Body of pancreas (tissue), 4 donors: ENCODE results near the gene USP2. TPM values are rescaled to one million over a fixed set of nuclear protein-coding genes. Genes with fewer than 3 reads are reported as not detected.

Experiments
- ATAC-seq: fragments of 150-250 bp; one replicate; pipeline ENCODE4 v1.9.1; 2016
- DNase-seq, 4 donors: peaks; one replicate each; pipeline ENCODE4 v3.0.0-alpha.2; 2019
- H3K27ac ChIP-seq, 4 donors: fragments of 200-600 bp; sonication (generic); 1 replicate in 3 of 4; 2 replicates in 1 of 4; pipeline versions ENCODE4 v1.5.1 to v1.6.1; 2016 to 2019; ENCODE audit warnings: mild to moderate bottlenecking in 1 of 4, mixed read lengths in 1 of 4, moderate library complexity in 1 of 4
- H3K27me3 ChIP-seq, 2 donors: fragments of 200-600 bp; sonication (generic); one replicate each; pipeline ENCODE4 v1.6.0; 2016; ENCODE audit warnings: mild to moderate bottlenecking in 1 of 2
- H3K36me3 ChIP-seq, 2 donors: fragments of 200-600 bp; sonication (generic); replicated peaks in 1 of 2; 2 replicates each; pipeline ENCODE4 v1.5.1; 2016; ENCODE audit warnings: low read depth in 2 of 2; ENCODE audit not compliant: insufficient read depth in 1 of 2
- H3K4me1 ChIP-seq: fragments of 200-600 bp; sonication (generic); one replicate; pipeline ENCODE4 v1.6.0; 2016
- H3K4me3 ChIP-seq, 2 donors: fragments of 200-600 bp; sonication (generic); 1 replicate in 1 of 2; 2 replicates in 1 of 2; pipeline ENCODE4 v1.5.1; 2016 to 2019
- H3K9me3 ChIP-seq, 3 donors: fragments of 200-600 bp; sonication (generic); 1 replicate in 2 of 3; 2 replicates in 1 of 3; pipeline ENCODE4 v1.5.1; 2016
- CTCF ChIP-seq, 7 experiments: fragments of 450-650 bp in 4 of 7; fragments of 200-600 bp in 3 of 7; sonication (generic) in 3 of 7; IDR thresholded peaks; one replicate each; pipeline ENCODE4 v1.5.1; 2016 to 2019; ENCODE audit warnings: antibody characterized with exemption in 7 of 7
- POLR2A ChIP-seq, 3 donors: fragments of 450-650 bp; IDR thresholded peaks; one replicate each; pipeline ENCODE4 v1.6.1; 2016; ENCODE audit warnings: antibody characterized with exemption in 3 of 3, mild to moderate bottlenecking in 2 of 3
- WGBS, 2 donors: methylation state at CpG; one replicate each; pipeline ENCODE4 v1.1.5; 2017; 5-methylcytosine and 5-hydroxymethylcytosine counted together
- intact Hi-C: fragments of 100-400 bp; cut with DNase I; formaldehyde crosslinking; loops from one replicate; pipeline ENCODE4 v1.15.1; 2023
- total RNA-seq, 2 donors: library from RNA; depleted of rRNA; stranded (reverse); fragments of >200 nt; gene quantifications; one replicate each; pipeline ENCODE4 v1.1.0, GENCODE V29; 2016

Gene USP2
- total RNA-seq, 2 donors from 2014 or later: 3.9 to 19.4 TPM

DNA sequence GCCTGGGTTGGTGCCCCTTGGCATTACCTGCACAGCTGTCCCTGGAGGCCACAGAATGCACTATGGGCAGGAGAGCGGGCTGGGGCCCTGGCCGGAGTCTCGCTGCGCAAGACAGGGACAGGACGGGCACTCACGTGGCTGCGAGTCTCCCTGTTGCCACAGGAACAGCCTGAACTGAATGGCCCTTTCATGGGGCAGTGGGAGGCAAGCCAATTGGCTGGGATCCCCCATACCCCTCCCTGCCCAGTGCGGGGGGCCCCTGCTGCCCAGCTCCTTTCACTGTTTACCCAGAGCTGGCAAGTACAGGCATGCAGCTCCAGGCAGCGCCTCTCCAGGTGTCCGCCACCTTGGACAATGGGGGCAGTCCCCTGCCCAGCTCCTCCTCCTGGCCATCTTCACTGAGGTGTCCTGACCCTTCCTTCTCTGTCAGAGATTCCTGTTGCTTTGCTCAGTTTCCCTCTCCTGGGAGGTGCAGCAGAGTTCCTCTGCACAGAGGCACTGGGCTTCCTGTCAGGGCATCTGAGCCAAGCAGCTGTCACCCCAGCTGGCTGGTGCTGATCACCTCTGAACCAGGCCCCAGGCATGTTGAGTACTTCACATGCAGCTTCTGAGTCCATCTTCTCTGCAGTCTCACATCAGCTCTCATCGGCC lies 5.2 kb downstream of the USP2 start:
- H3K36me3 ChIP-seq: no peaks in the 10 kb centered on the region
- no peaks in the 10 kb centered on the region for H3K27me3 ChIP-seq
- peak; percentile 72 for ATAC-seq
- intact Hi-C loops: loop anchor here (5.0 to 10.0 kb wide), 3 partner anchors 39 to 172 kb away; partner anchors contain the start of gene CBL
- peak in 2 of 3 donors; percentile 63 to 67 for TF ChIP-seq POLR2A (IDR thresholded peaks at IDR 0.05)
- no peak for TF ChIP-seq CTCF (IDR thresholded peaks at IDR 0.05)
- peaks cover 90% of the 10 kb centered on the region for H3K4me1 ChIP-seq
- 30 to 46% methylated on average over 3 to 11 of the region's 11 CpGs for WGBS, 2 donors
- H3K27ac ChIP-seq: peak overlapping the region; percentile 78 to 95 (median 89)
- H3K4me3 ChIP-seq: no peak overlapping the region
- peak; percentile 72 to 85 (median 84) for DNase-seq
- no peaks in the 10 kb centered on the region for H3K9me3 ChIP-seq

- H3K36me3 ChIP-seq: no peaks in the 10 kb centered on the region
- H3K4me3 ChIP-seq: no peak overlapping the region
- 60 to 75% methylated on average over 9 to 14 of the region's 14 CpGs for WGBS, 2 donors
- H3K27ac ChIP-seq: peak overlapping the region; percentile 78 to 95 (median 89)
- ATAC-seq (peak; percentile 58), DNase-seq (peak; percentile 66 to 79 (median 78))
- H3K4me1 ChIP-seq: peaks cover 90% of the 10 kb centered on the region
- no peak for TF ChIP-seq POLR2A (IDR thresholded peaks at IDR 0.05)
- TF ChIP-seq CTCF (IDR thresholded peaks at IDR 0.05): no peak
- intact Hi-C loops: loop anchor here (5.0 to 10.0 kb wide), 3 partner anchors 38 to 171 kb away; partner anchors contain the start of gene CBL
- H3K27me3 ChIP-seq: no peaks in the 10 kb centered on the region
- H3K9me3 ChIP-seq: no peaks in the 10 kb centered on the region
Observed at GRCh38 chr11:119375337-119376196, 5.9 kb downstream of the USP2 start.

- Histone ChIP-seq H3K27ac (peak overlapping the region; percentile 78 to 95 (median 89)), H3K9me3 (no peaks in the 10 kb centered on the region)
Observed at GRCh38 chr11:119374632-119375336, 6.7 kb downstream of the USP2 start.

More at GRCh38 chr11:119374632-119375336, 6.7 kb downstream of the USP2 start:
- TF ChIP-seq POLR2A (IDR thresholded peaks at IDR 0.05): no peak
- no peak for TF ChIP-seq CTCF (IDR thresholded peaks at IDR 0.05)
- ATAC-seq (no peak), DNase-seq (no peak)
- WGBS, 2 donors: 23 to 29% methylated on average over 6 to 11 of the region's 11 CpGs
- intact Hi-C loops: loop anchor here (5.0 to 10.0 kb wide), 3 partner anchors 37 to 170 kb away; partner anchors contain the start of gene CBL
- H3K36me3 ChIP-seq: no peaks in the 10 kb centered on the region
- no peak overlapping the region for H3K4me3 ChIP-seq
- peaks cover 92% of the 10 kb centered on the region for H3K4me1 ChIP-seq
- H3K27me3 ChIP-seq: no peaks in the 10 kb centered on the region
